ENCODE measurements around the gene CCDC9B. TPM values are rescaled to one million over a fixed set of nuclear protein-coding genes. Genes with fewer than 3 reads are reported as not detected.
A peak's percentile ranks its signal among the peaks of the same experiment; 100 is the strongest.

The CCDC9B gene
- total RNA-seq, 1 donor from 2014 or later: 2.1 TPM

GRCh38 chr15:40345225-40345866 lies 4.6 kb upstream of the CCDC9B start:
- ChIA-PET POLR2A (no interaction called here), CTCF (interaction anchor here (1.2 to 13.8 kb wide), 7 partner anchors 18 to 77 kb away, joined by 3 to 310 read pairs (median 5); partner anchors contain the start of genes INAFM2 and PLCB2)
- Mint-ChIP-seq H3K4me1 (no peaks in the 10 kb centered on the region), H3K36me3 (ENCODE audit: low read depth) (no peaks in the 10 kb centered on the region), H3K27me3 (no peaks in the 10 kb centered on the region), H3K9me3 (no peaks in the 10 kb centered on the region), H3K4me3 (no peak overlapping the region), H3K27ac (no peak overlapping the region)
- intact Hi-C loops (cut with micrococcal nuclease): no loop called here
- no peak for TF ChIP-seq CTCF (IDR thresholded peaks at IDR 0.05)
- DNase-seq (no peak), ATAC-seq (ENCODE audit: low read depth) (no peak)

GRCh38 chr15:40344631-40345120 lies 3.9 kb upstream of the CCDC9B start:
- no peak overlapping the region for H3K27ac Mint-ChIP-seq
- H3K27me3 Mint-ChIP-seq: no peaks in the 10 kb centered on the region
- peak; percentile 16 for TF ChIP-seq CTCF (IDR thresholded peaks at IDR 0.05)
- peak; percentile 46 for DNase-seq
- no peaks in the 10 kb centered on the region for H3K4me1 Mint-ChIP-seq
- POLR2A ChIA-PET: interaction anchor here (1.0 kb wide), 1 partner anchor 30 kb away, joined by 5 read pairs; no protein-coding TSS in a partner anchor
- H3K36me3 Mint-ChIP-seq (ENCODE audit: low read depth): no peaks in the 10 kb centered on the region
- peak; percentile 95 for ATAC-seq (ENCODE audit: low read depth)
- no peaks in the 10 kb centered on the region for H3K9me3 Mint-ChIP-seq
- intact Hi-C loops (cut with micrococcal nuclease): loop anchor here (1.0 kb wide), 3 partner anchors 24 to 163 kb away; no protein-coding TSS in a partner anchor
- H3K4me3 Mint-ChIP-seq: no peak overlapping the region
- CTCF ChIA-PET: interaction anchor here (0.6 to 13.8 kb wide), 18 partner anchors 11 to 106 kb away, joined by 3 to 310 read pairs (median 4); partner anchors contain the start of genes INAFM2, IVD, KNSTRN and PAK6

- Mint-ChIP-seq H3K36me3 (ENCODE audit: low read depth) (no peaks in the 10 kb centered on the region), H3K9me3 (no peaks in the 10 kb centered on the region), H3K27me3 (no peaks in the 10 kb centered on the region), H3K4me1 (no peaks in the 10 kb centered on the region), H3K4me3 (no peak overlapping the region), H3K27ac (no peak overlapping the region)
- intact Hi-C loops (cut with micrococcal nuclease): loop anchor here (1.0 kb wide), 3 partner anchors 24 to 163 kb away; no protein-coding TSS in a partner anchor
- ATAC-seq (ENCODE audit: low read depth): no peak
- DNase-seq: no peak
- ChIA-PET POLR2A (interaction anchor here (1.0 kb wide), 1 partner anchor 31 kb away, joined by 5 read pairs; no protein-coding TSS in a partner anchor), CTCF (interaction anchor here (0.6 to 13.8 kb wide), 19 partner anchors 10 to 127 kb away, joined by 3 to 310 read pairs (median 4); partner anchors contain the start of genes INAFM2, IVD, KNSTRN and PAK6)
- no peak for TF ChIP-seq CTCF (IDR thresholded peaks at IDR 0.05)
These were observed 3.5 kb upstream of the CCDC9B start for GRCh38 chr15:40344217-40344616.

- CTCF ChIA-PET: interaction anchor here (0.7 to 13.8 kb wide), 10 partner anchors 29 to 201 kb away, joined by 3 to 310 read pairs (median 4); partner anchors contain the start of genes INAFM2, IVD, PAK6 and PLCB2
- no peak for TF ChIP-seq CTCF (IDR thresholded peaks at IDR 0.05)
- POLR2A ChIA-PET: no interaction called here
- Mint-ChIP-seq H3K27ac (no peak overlapping the region), H3K9me3 (no peaks in the 10 kb centered on the region), H3K4me1 (no peaks in the 10 kb centered on the region), H3K36me3 (ENCODE audit: low read depth) (no peaks in the 10 kb centered on the region), H3K27me3 (no peaks in the 10 kb centered on the region), H3K4me3 (no peak overlapping the region)
- DNase-seq (no peak), ATAC-seq (ENCODE audit: low read depth) (no peak)
- intact Hi-C loops (cut with micrococcal nuclease): no loop called here
These were observed 2.8 kb upstream of the CCDC9B start for GRCh38 chr15:40343512-40343911.

Data from activated B cell treated with CpG ODN at 0.5 μM for 24 hours (primary cell).